ENCODE data around the gene HNRNPC. TPM values are rescaled to one million over a fixed set of nuclear protein-coding genes. Genes with fewer than 3 reads are reported as not detected.
"Not testable (repeated sequence)": the region's sequence is repeated elsewhere in the genome, so short reads cannot be mapped to it uniquely, and the experiment has no call there.

The HNRNPC gene
- total and polyA plus RNA-seq, 12 donors, result 227 to 358 (median 269) TPM

DNA sequence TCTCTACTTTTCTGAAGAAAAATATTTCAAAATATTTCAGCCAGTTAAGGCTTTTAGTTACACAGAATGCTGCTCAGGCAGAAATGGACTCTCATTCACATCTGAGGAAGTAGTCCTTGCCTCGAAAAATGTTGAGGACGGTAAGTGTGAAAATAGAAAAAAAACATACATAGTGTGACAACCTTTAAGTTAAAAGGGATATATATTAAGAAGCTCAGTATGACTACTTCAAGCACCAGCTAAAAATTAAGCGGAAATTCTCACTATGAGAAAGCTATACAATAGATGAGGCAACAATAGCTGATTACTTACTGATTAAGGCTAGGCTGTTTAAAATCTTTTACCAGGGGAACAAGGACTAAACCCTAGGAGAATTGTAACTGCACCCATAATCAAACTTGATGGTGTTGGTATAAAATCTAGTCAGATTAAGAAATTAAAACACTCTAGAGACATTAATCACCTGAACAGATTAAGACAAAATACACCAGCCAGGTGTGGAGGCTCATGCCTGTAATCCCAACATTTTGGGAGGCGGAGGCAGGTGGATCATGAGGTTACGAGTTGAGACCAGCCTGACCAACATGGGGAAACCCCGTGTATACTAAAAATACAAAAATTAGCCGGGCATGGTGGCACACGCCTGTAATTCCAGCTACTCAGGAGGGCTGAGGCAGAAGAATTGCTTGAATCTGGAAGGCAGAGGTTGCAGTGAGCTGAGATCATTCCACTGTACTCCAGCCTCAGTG lies 53.9 kb downstream of the HNRNPC start:
- no peaks in the 10 kb centered on the region for H3K27me3 ChIP-seq
- ATAC-seq (no peak), DNase-seq (no peak)
- H3K36me3 ChIP-seq, result peaks cover 0 to 100% (median 38%) of the 10 kb centered on the region in 9 donors
- WGBS, 2 donors, result 84 to 86% methylated on average over 8 of the region's 8 CpGs
- H3K9me3 ChIP-seq, result no peaks in the 10 kb centered on the region
- intact Hi-C loops (cut with DNase I), result no loop called here
- H3K4me3 ChIP-seq, result no peak overlapping the region
- peak overlapping the region in 1 of 10 donors; percentile 31 for H3K27ac ChIP-seq
- H3K4me1 ChIP-seq, result peaks cover 0 to 72% (median 40%) of the 10 kb centered on the region in 9 donors
- TF ChIP-seq, protein P1, sequence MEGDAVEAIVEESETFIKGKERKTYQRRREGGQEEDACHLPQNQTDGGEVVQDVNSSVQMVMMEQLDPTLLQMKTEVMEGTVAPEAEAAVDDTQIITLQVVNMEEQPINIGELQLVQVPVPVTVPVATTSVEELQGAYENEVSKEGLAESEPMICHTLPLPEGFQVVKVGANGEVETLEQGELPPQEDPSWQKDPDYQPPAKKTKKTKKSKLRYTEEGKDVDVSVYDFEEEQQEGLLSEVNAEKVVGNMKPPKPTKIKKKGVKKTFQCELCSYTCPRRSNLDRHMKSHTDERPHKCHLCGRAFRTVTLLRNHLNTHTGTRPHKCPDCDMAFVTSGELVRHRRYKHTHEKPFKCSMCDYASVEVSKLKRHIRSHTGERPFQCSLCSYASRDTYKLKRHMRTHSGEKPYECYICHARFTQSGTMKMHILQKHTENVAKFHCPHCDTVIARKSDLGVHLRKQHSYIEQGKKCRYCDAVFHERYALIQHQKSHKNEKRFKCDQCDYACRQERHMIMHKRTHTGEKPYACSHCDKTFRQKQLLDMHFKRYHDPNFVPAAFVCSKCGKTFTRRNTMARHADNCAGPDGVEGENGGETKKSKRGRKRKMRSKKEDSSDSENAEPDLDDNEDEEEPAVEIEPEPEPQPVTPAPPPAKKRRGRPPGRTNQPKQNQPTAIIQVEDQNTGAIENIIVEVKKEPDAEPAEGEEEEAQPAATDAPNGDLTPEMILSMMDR (IDR thresholded peaks at IDR 0.05), result no peak

DNA sequence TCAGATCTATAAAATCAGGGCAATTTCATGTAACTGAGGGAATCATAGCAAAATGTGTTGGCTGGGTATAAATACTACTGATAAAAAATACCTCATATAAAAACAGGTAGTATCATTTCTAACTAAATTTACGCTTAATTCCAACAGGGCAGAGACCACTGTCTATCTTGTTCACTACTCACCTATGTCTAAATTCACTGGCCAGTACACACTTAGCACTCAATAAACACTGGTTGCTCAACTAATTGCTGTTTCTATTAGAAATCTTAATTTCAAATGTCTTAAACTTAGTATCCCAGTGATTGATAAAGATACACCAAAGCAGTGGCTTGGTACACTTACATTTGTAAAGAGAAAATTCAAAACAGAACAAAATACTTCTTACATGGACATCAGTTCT lies 55.6 kb downstream of the HNRNPC start:
- peaks cover 0 to 57% (median 27%) of the 10 kb centered on the region in 9 donors for H3K4me1 ChIP-seq
- H3K9me3 ChIP-seq, result no peaks in the 10 kb centered on the region
- intact Hi-C loops (cut with DNase I), result no loop called here
- H3K36me3 ChIP-seq, result peaks cover 0 to 100% (median 50%) of the 10 kb centered on the region in 9 donors
- DNase-seq, result no peak
- no peak for ATAC-seq
- no peaks in the 10 kb centered on the region for H3K27me3 ChIP-seq
- no peak overlapping the region for H3K27ac ChIP-seq
- WGBS, 2 donors, result 95 to 98% methylated on average over 1 of the region's 1 CpG
- H3K4me3 ChIP-seq, result no peak overlapping the region
- TF ChIP-seq, protein P1 (IDR thresholded peaks at IDR 0.05), result no peak

DNA sequence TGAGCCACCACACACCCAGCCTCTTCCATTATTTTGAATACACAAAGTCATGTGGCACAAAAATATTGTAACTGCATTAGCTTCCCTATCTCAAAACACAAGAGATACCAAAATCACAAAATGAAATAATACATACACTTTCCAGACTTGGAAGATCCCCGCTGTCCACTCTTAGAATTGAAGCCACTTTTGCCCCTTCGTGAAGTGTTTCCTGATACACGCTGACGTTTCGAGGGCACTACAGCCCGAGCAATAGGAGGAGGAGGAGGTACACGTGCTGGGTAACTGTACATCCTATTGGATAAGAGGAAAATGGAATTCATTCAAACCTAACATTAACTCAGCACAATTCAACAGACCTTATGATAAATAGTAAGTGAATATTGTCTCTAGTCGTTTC lies 56.4 kb downstream of the HNRNPC start:
- intact Hi-C loops (cut with DNase I), result not testable (repeated sequence)
- 83 to 86% methylated on average over 8 of the region's 8 CpGs for WGBS, 2 donors

DNA sequence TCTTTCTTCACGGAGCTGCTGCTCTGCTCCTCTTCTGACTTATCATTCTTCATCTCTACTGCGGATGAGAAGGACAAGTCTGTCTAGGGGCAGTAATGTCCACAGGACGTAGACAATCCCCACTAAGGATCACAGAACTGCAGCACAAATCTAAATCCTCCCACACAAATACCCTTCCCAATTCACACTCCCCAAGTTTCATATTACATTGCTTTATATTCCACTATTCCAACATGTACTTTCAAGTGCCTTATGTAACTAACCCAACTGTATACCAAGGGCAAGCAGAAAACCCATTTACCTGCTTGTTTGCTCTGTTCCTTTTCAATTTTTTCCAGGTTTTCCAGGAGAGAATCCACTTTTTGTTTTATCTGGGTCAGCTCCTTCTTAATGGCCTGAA lies 57.7 kb downstream of the HNRNPC start:
- Histone ChIP-seq H3K4me3 (no peak overlapping the region), H3K27me3 (no peaks in the 10 kb centered on the region), H3K27ac (no peak overlapping the region), H3K9me3 (no peaks in the 10 kb centered on the region), H3K4me1 (peaks cover 0 to 36% (median 19%) of the 10 kb centered on the region in 9 donors), H3K36me3 (peaks cover 0 to 100% (median 60%) of the 10 kb centered on the region in 9 donors)
- no peak for ATAC-seq
- TF ChIP-seq, protein P1 (IDR thresholded peaks at IDR 0.05), result no peak
- WGBS, 2 donors, result 83 to 84% methylated on average over 3 of the region's 3 CpGs
- DNase-seq, result no peak
- intact Hi-C loops (cut with DNase I), result no loop called here

More for the DNA sequence above, 56.4 kb downstream of the HNRNPC start:
- Histone ChIP-seq H3K4me1 (peaks cover 0 to 49% (median 22%) of the 10 kb centered on the region in 9 donors), H3K36me3 (peaks cover 0 to 100% (median 59%) of the 10 kb centered on the region in 9 donors)
- not testable (repeated sequence) for H3K27me3 ChIP-seq, H3K4me3 ChIP-seq, H3K9me3 ChIP-seq, DNase-seq, ATAC-seq, H3K27ac ChIP-seq

DNA sequence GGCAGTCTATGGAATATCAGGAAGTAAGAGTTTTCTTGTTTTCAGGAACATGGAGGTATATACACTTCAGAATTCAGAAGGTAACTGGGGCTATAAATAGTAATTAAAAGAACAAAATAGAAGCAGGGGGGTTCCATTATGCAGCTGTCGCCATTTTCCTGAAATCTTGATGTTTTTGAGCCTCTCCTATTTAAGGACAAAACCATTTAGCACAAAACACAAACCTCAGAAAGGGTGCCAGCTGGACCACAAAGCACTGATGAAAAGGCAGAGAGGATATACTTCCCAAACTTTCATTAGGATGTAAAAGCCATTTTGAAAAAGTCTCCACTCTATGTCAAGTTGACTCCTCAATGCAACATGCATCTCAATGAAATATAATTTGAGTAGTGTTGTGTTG lies 59.2 kb downstream of the HNRNPC start:
- intact Hi-C loops (cut with DNase I), result no loop called here
- ATAC-seq, result no peak
- DNase-seq, result no peak
- 94 to 97% methylated on average over 1 of the region's 1 CpG for WGBS, 2 donors
- Histone ChIP-seq H3K36me3 (peaks cover 0 to 100% (median 60%) of the 10 kb centered on the region in 9 donors), H3K27ac (no peak overlapping the region), H3K27me3 (no peaks in the 10 kb centered on the region), H3K9me3 (no peaks in the 10 kb centered on the region), H3K4me1 (peaks cover 0 to 30% (median 15%) of the 10 kb centered on the region in 9 donors), H3K4me3 (no peak overlapping the region)
- TF ChIP-seq, protein P1 (IDR thresholded peaks at IDR 0.05), result no peak
